HFF-Myc (cell line): Measurements from ENCODE around the gene TEX13B.

Experiments
- DNase-seq: peaks from one replicate; pipeline ENCODE4 v3.0.0-alpha.2; 2011; ENCODE audit warnings: low read depth; ENCODE audit errors: extremely low read depth
- H3K4me3 ChIP-seq: replicated peaks from 2 replicates; pipeline ENCODE4 v1.5.1; 2011; ENCODE audit warnings: low read depth, mild to moderate bottlenecking, control low read depth, low read length
- CTCF ChIP-seq: IDR thresholded peaks from 2 replicates; pipeline ENCODE4 v1.5.1; 2012; ENCODE audit warnings: mild to moderate bottlenecking, low read depth, low read length, control low read depth; ENCODE audit errors: missing control alignments

The TEX13B gene

GRCh38 chrX:108020631-108021030 lies 38.5 kb upstream of the TEX13B start:
- no peak overlapping the region for H3K4me3 ChIP-seq
- no peak for DNase-seq
- peak; percentile 26 for TF ChIP-seq CTCF

- DNase-seq = no peak
- H3K4me3 ChIP-seq = no peak overlapping the region
- TF ChIP-seq CTCF = no peak
These were observed 37.3 kb upstream of the TEX13B start for GRCh38 chrX:108019382-108019875.

- DNase-seq = no peak
- no peak for TF ChIP-seq CTCF
- no peak overlapping the region for H3K4me3 ChIP-seq
These were observed 36.6 kb upstream of the TEX13B start for GRCh38 chrX:108018656-108019381.

- no peak overlapping the region for H3K4me3 ChIP-seq
- TF ChIP-seq CTCF = peak; percentile 49
- peak; percentile 16 for DNase-seq
These were observed 19.1 kb upstream of the TEX13B start for GRCh38 chrX:108001218-108001814.

- no peak for TF ChIP-seq CTCF
- no peak for DNase-seq
These were observed 18.6 kb upstream of the TEX13B start for GRCh38 chrX:108000751-108001150.

GRCh38 chrX:107996124-107996523 lies 14.0 kb upstream of the TEX13B start:
- H3K4me3 ChIP-seq = no peak overlapping the region
- no peak for DNase-seq
- TF ChIP-seq CTCF = no peak

More at GRCh38 chrX:108000751-108001150, 18.6 kb upstream of the TEX13B start:
- H3K4me3 ChIP-seq = no peak overlapping the region
